Brain microvascular endothelial cell (primary cell): ENCODE data around the gene ATP13A1.
"Not testable (repeated sequence)": the region's sequence is repeated elsewhere in the genome, so short reads cannot be mapped to it uniquely, and the experiment has no call there.

Experiments used
- DNase-seq: peaks from one replicate; pipeline ENCODE4 v3.0.0-alpha.2; 2020
- H3K27ac ChIP-seq: fragments of 250-450 bp; sonication (Bioruptor Pico); 2 replicates; pipeline ENCODE4 v1.5.1; 2020; ENCODE audit warnings: mild to moderate bottlenecking, moderate library complexity
- H3K27me3 ChIP-seq: fragments of 250-450 bp; sonication (Bioruptor Pico); replicated peaks from 2 replicates; pipeline ENCODE4 v1.5.1; 2020; ENCODE audit warnings: mild to moderate bottlenecking
- H3K36me3 ChIP-seq: fragments of 250-450 bp; sonication (Bioruptor Pico); replicated peaks from 2 replicates; pipeline ENCODE4 v1.5.1; 2020; ENCODE audit warnings: mild to moderate bottlenecking
- H3K4me3 ChIP-seq: 2 replicates; pipeline ENCODE4 v1.5.1; 2011; ENCODE audit warnings: low read depth, mild to moderate bottlenecking, control low read depth, low read length, moderate library complexity
- in situ Hi-C: cut with HindIII; loops from 2 replicates; pipeline ENCODE4 v1.10.0; 2017; ENCODE audit warnings: low sequenced_read_pairs, low pct_ligation_motif_present
- TF ChIP-seq, protein P1 (sequence below): IDR thresholded peaks from 2 replicates; pipeline ENCODE4 v1.5.1; 2011; ENCODE audit warnings: low read depth, mild to moderate bottlenecking, moderate library complexity, low read length, control low read depth, inconsistent platforms; ENCODE audit errors: missing control alignments

The ATP13A1 gene

DNA sequence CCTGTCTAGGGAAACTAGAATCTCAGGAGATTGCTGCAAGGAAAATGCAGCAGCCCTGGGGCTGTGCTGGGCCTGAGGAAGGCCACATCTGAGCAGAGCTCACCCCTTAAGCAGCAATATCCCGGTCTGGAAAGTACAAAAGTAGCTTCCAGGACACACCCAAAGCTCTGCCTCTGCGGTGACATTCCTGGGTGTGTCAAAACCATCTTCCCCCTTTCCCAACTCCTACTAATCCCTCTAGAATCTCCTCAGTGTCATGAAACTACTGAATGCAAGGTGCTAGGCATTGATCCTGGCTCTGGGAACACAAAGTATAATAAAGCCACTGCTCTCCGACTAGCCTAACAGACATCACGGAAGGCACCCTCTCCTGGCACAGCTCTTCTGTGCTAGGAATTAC lies 50.0 kb downstream of the ATP13A1 start:
- no peaks in the 10 kb centered on the region for H3K27me3 ChIP-seq
- H3K4me3 ChIP-seq: no peak overlapping the region
- in situ Hi-C loops: no loop called here
- TF ChIP-seq, protein P1, sequence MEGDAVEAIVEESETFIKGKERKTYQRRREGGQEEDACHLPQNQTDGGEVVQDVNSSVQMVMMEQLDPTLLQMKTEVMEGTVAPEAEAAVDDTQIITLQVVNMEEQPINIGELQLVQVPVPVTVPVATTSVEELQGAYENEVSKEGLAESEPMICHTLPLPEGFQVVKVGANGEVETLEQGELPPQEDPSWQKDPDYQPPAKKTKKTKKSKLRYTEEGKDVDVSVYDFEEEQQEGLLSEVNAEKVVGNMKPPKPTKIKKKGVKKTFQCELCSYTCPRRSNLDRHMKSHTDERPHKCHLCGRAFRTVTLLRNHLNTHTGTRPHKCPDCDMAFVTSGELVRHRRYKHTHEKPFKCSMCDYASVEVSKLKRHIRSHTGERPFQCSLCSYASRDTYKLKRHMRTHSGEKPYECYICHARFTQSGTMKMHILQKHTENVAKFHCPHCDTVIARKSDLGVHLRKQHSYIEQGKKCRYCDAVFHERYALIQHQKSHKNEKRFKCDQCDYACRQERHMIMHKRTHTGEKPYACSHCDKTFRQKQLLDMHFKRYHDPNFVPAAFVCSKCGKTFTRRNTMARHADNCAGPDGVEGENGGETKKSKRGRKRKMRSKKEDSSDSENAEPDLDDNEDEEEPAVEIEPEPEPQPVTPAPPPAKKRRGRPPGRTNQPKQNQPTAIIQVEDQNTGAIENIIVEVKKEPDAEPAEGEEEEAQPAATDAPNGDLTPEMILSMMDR: no peak
- H3K27ac ChIP-seq: no peak overlapping the region
- DNase-seq: no peak
- no peaks in the 10 kb centered on the region for H3K36me3 ChIP-seq

GRCh38 chr19:19610376-19611202 lies 52.9 kb downstream of the ATP13A1 start:
- DNase-seq: no peak
- in situ Hi-C loops: no loop called here
- TF ChIP-seq, protein P1: no peak
- no peaks in the 10 kb centered on the region for H3K27me3 ChIP-seq
- H3K36me3 ChIP-seq: no peaks in the 10 kb centered on the region
- H3K4me3 ChIP-seq: no peak overlapping the region
- H3K27ac ChIP-seq: no peak overlapping the region

DNA sequence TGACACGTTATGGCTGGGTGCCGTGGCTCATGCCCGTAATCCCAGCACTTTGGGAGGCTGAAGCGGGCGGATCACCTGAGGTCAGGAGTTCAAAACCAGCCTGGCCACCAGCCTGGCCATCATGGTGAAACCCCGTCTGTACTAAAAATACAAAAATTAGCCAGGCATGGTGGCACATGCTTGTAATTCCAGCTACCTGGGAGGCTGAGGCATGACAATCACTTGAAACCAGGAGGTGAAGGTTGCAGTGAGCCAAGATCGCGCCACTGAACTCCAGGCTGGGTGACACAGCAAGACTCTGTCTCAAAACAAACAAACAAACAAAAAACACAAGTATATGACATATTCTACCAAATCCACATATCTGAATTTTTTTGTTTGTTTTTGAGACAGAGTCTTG lies 56.8 kb downstream of the ATP13A1 start:
- H3K27ac ChIP-seq, H3K4me3 ChIP-seq, H3K27me3 ChIP-seq, in situ Hi-C loops, DNase-seq, H3K36me3 ChIP-seq: not testable (repeated sequence)

DNA sequence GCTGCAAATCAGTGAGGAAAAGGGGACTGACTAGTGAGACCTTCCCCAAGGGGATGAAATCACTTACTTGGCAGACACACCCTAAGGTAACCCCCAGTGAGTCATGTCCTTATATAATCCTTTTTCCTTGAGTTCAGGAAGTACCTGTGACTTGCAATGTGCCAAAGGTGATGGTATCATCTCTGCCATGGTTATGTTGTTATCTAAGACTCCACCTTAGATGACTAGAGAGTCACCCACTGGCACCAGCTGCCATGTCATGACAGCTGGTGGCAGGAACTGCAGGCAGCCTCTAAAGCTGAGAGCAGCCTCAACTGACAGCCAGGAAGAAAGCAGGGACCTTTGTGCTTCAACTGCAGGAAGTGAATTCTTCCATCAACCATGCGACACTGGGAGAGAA lies 57.5 kb downstream of the ATP13A1 start:
- H3K27ac ChIP-seq: no peak overlapping the region
- DNase-seq: no peak

GRCh38 chr19:19602713-19603324 lies 60.7 kb downstream of the ATP13A1 start:
- H3K36me3 ChIP-seq: no peaks in the 10 kb centered on the region
- TF ChIP-seq, protein P1: no peak
- no peak overlapping the region for H3K27ac ChIP-seq
- no peak for DNase-seq
- in situ Hi-C loops: no loop called here
- no peak overlapping the region for H3K4me3 ChIP-seq
- H3K27me3 ChIP-seq: no peaks in the 10 kb centered on the region

More for the DNA sequence above, 57.5 kb downstream of the ATP13A1 start:
- no peaks in the 10 kb centered on the region for H3K36me3 ChIP-seq
- in situ Hi-C loops: no loop called here
- H3K4me3 ChIP-seq: no peak overlapping the region
- H3K27me3 ChIP-seq: no peaks in the 10 kb centered on the region
- TF ChIP-seq, protein P1: no peak

- in situ Hi-C loops: no loop called here
- H3K4me3 ChIP-seq: no peak overlapping the region
- TF ChIP-seq, protein P1: no peak
- H3K36me3 ChIP-seq: no peaks in the 10 kb centered on the region
- no peaks in the 10 kb centered on the region for H3K27me3 ChIP-seq
- DNase-seq: no peak
- no peak overlapping the region for H3K27ac ChIP-seq
Observed at GRCh38 chr19:19602136-19602712, 61.3 kb downstream of the ATP13A1 start.
